HepG2 (cell line): Measurements from ENCODE around the gene MYO15A. TPM values are rescaled to one million over a fixed set of nuclear protein-coding genes. Genes with fewer than 3 reads are reported as not detected.

Source experiments
- AHDC1 ChIP-seq: sonication (generic); formaldehyde crosslinking; IDR thresholded peaks from 2 replicates; pipeline ENCODE4 v1.5.1; 2020; ENCODE audit warnings: mild to moderate bottlenecking, missing genetic modification reagents, borderline replicate concordance
- ATF1 ChIP-seq: IDR thresholded peaks from 2 replicates; pipeline ENCODE4 v1.6.1; 2016; ENCODE audit warnings: mild to moderate bottlenecking, control low read depth
- BORCS8-MEF2B ChIP-seq: sonication (generic); formaldehyde crosslinking; IDR thresholded peaks from 2 replicates; pipeline ENCODE4 v1.8.0; 2022; ENCODE audit warnings: mild to moderate bottlenecking, missing genetic modification reagents
- ELF4 ChIP-seq: sonication (generic); formaldehyde crosslinking; IDR thresholded peaks from 2 replicates; pipeline ENCODE4 v1.5.0; 2020; ENCODE audit warnings: missing genetic modification reagents, mild to moderate bottlenecking, moderate library complexity, borderline replicate concordance
- PHF20 ChIP-seq: sonication (generic); formaldehyde crosslinking; IDR thresholded peaks from 2 replicates; pipeline ENCODE4 v1.5.0; 2020; ENCODE audit warnings: mild to moderate bottlenecking, missing genetic modification reagents
- SNAI1 ChIP-seq: sonication (generic); formaldehyde crosslinking; IDR thresholded peaks from 2 replicates; pipeline ENCODE4 v1.5.0; 2020; ENCODE audit warnings: mild to moderate bottlenecking, missing genetic modification reagents, borderline replicate concordance
- STAT6 ChIP-seq: sonication (generic); formaldehyde crosslinking; IDR thresholded peaks from 2 replicates; pipeline ENCODE4 v1.4.0; 2020; ENCODE audit warnings: missing genetic modification reagents, mild to moderate bottlenecking, borderline replicate concordance
- TBX3 ChIP-seq: fragments of 450-650 bp; IDR thresholded peaks from 2 replicates; pipeline ENCODE4 v1.6.1; 2017; ENCODE audit warnings: antibody characterized with exemption, mild to moderate bottlenecking, inconsistent platforms, borderline replicate concordance
- ZNF343 ChIP-seq: sonication (generic); formaldehyde crosslinking; IDR thresholded peaks from 2 replicates; pipeline ENCODE4 v1.4.0; 2020; ENCODE audit warnings: mild to moderate bottlenecking, missing genetic modification reagents
- ZNF431 ChIP-seq: sonication (generic); formaldehyde crosslinking; IDR thresholded peaks from 2 replicates; pipeline ENCODE4 v1.9.0; 2022; ENCODE audit warnings: missing genetic modification reagents, low read depth, mild to moderate bottlenecking, borderline replicate concordance
- ZNF501 ChIP-seq: sonication (generic); formaldehyde crosslinking; IDR thresholded peaks from 2 replicates; pipeline ENCODE4 v1.5.1; 2020; ENCODE audit warnings: mild to moderate bottlenecking, moderate library complexity, missing genetic modification reagents
- ZNF670 ChIP-seq: sonication (generic); formaldehyde crosslinking; IDR thresholded peaks from 2 replicates; pipeline ENCODE4 v1.8.0; 2022; ENCODE audit warnings: mild to moderate bottlenecking, missing genetic modification reagents, borderline replicate concordance
- ZNF724P ChIP-seq: sonication (generic); formaldehyde crosslinking; IDR thresholded peaks from 2 replicates; pipeline ENCODE4 v1.8.0; 2022; ENCODE audit warnings: missing genetic modification reagents, borderline replicate concordance
- polyA plus RNA-seq, 8 experiments: library from polyadenylated mRNA; depleted of rRNA in 3 of 8; stranded (reverse) in 7 of 8; unstranded in 1 of 8; fragments of >200 nt; fragmentation: Illumina TruSeq in 4 of 8; extraction: Trizol in 4 of 8; gene quantifications; 2 replicates each; pipeline versions ENCODE4 v1.2.1 to v1.2.3, GENCODE V29; 2011 to 2016; ENCODE audit warnings: low read depth in 4 of 8, missing spikeins in 1 of 8, mixed read lengths in 1 of 8; ENCODE audit not compliant: insufficient read depth in 1 of 8
- total RNA-seq, 5 experiments: library from RNA; depleted of rRNA; stranded (reverse); fragments of >200 nt; fragmentation: Illumina TruSeq; extraction: Trizol; gene quantifications; 2 replicates each; pipeline ENCODE4 v1.2.3, GENCODE V29; 2016; ENCODE audit warnings: low read depth in 1 of 5

Gene MYO15A
- total and polyA plus RNA-seq, 2 of the 13 experiments (the other 11 are each of a cell fraction or from before 2014, with no cell fraction given), result 0.07 to 0.20 TPM

GRCh38 chr17:18087610-18088491 lies 20.7 kb upstream of the MYO15A start, which contains the start of gene DRG2 (continued):
- no peak for TF ChIP-seq ZNF670 (CRISPR knock-in tag)
- TF ChIP-seq ZNF431 (CRISPR knock-in tag), result 0 out of 2 replicates have a peak, but pooled peaks have one; percentile 87
- peak; percentile 53; the same call in 1 of the 2 replicates for TF ChIP-seq STAT6 (CRISPR knock-in tag)
- no peak for TF ChIP-seq AHDC1 (CRISPR knock-in tag)
- TF ChIP-seq TBX3, result no peak
- peak; percentile 80; the same call in 1 of the 2 replicates for TF ChIP-seq ZNF343 (CRISPR knock-in tag)
- TF ChIP-seq ZNF724P (CRISPR knock-in tag), result 0 out of 2 replicates have a peak, but pooled peaks have one; percentile 20
- TF ChIP-seq ELF4 (CRISPR knock-in tag), result peak; percentile 46; the same call in 1 of the 2 replicates
- peak; percentile 98 for TF ChIP-seq PHF20 (CRISPR knock-in tag)
- TF ChIP-seq BORCS8-MEF2B, result peak; percentile 61; the same call in 1 of the 2 replicates
- TF ChIP-seq SNAI1 (CRISPR knock-in tag), result no peak
- TF ChIP-seq ZNF501 (CRISPR knock-in tag), result peak; percentile 94
- TF ChIP-seq ATF1, result peak; percentile 55; the same call in 1 of the 2 replicates
